ENCODE results near the gene KCNE4.

KCNE4 gene

DNA sequence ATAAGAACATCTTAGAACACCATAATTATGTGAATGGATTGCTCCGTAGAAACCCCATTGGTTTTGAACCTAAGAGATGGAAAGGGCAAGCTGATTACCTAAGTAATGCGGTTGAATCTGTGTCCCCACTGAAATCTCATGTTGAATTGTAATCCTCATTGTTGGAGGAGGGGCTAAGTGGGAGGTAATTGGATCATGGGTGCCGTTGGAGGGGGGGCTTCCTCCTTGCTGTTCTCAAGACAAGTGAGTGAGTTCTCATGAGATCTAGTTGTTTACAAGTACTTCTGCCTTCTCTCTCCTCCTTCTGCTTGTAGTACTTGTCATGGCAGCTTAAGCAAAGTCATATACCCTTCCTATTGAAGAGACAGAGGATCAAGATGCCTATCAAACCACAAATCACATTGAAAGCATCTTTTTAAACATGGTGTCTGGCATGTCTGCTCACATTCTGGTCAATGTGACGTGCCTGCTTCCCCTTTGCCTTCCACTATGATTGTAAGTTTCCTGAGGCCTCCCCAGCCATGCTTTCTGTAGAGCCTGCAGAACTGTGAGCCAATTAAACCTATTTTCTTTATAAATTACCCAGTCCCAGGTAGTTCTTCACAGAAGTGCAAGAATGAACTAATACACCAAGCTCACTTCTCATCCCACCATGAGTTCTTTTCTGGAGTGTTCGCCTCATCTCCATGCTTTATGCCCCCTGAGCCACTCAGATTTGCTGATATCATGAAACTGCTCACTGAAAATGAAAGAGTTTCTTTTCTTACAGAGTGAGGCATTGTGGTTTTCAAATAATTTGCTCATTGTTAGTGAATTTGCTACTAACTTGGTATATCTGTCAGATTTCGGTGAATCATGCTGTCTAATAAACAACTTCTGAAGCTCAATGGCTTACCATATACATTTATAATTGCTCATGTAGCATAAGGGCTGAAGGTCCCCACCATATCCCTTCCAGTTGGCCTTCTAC, 23.6 kb downstream of the KCNE4 start:
- no peaks in the 10 kb centered on the region for H3K27me3 ChIP-seq (ENCODE audit: control insufficient read depth, low read length)
- H3K4me1 ChIP-seq (ENCODE audit: control insufficient read depth, low read length) = no peaks in the 10 kb centered on the region
- no peak overlapping the region for H3K27ac ChIP-seq (ENCODE audit: low read depth, low read length)
- TF ChIP-seq CTCF (IDR thresholded peaks at IDR 0.05; ENCODE audit: low read depth, low read length, poor library complexity, severe bottlenecking) = no peak
- TF ChIP-seq EZH2phosphoT487 (IDR thresholded peaks at IDR 0.05; ENCODE audit: borderline replicate concordance, low read length) = no peak
- H3K79me2 ChIP-seq (ENCODE audit: control insufficient read depth, low read length) = no peaks in the 10 kb centered on the region
- H4K20me1 ChIP-seq (ENCODE audit: control insufficient read depth, insufficient read depth, low read depth, low read length) = no peaks in the 10 kb centered on the region
- H3K36me3 ChIP-seq (ENCODE audit: control insufficient read depth, low read length) = no peaks in the 10 kb centered on the region
- H3K4me2 ChIP-seq (ENCODE audit: low read length) = no peak overlapping the region
- no peaks in the 10 kb centered on the region for H3F3A ChIP-seq (ENCODE audit: control insufficient read depth, insufficient read depth)
- H3K9me2 ChIP-seq (replicated peaks; ENCODE audit: control insufficient read depth, low read length) = no peaks in the 10 kb centered on the region
- H3K4me3 ChIP-seq (ENCODE audit: low read length) = no peak overlapping the region
- H3K9me3 ChIP-seq (ENCODE audit: control insufficient read depth, insufficient read depth, low read length) = no peaks in the 10 kb centered on the region

DNA sequence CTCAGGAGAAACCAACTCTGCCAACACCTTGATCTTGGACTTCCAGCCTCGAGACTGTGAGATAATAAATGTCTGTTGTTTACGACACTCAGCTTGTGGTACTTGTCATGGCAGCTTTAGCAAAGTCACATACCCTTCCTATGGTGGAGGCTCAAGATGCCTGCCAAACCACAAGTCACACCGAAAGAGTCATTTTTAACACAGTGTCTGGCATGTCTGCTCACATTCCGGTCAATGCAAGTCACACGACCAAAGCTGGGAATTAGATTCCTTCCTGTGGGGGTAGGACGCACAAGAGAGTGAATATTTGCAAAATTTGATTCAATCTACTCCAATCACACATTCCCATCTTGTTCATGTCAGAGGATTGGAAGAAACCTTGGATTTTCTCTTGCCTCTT, 24.6 kb downstream of the KCNE4 start:
- H3K79me2 ChIP-seq (ENCODE audit: control insufficient read depth, low read length) = no peaks in the 10 kb centered on the region
- no peak overlapping the region for H3K4me2 ChIP-seq (ENCODE audit: low read length)
- no peaks in the 10 kb centered on the region for H3K4me1 ChIP-seq (ENCODE audit: control insufficient read depth, low read length)
- no peak overlapping the region for H3K4me3 ChIP-seq (ENCODE audit: low read length)
- no peaks in the 10 kb centered on the region for H4K20me1 ChIP-seq (ENCODE audit: control insufficient read depth, insufficient read depth, low read depth, low read length)
- no peaks in the 10 kb centered on the region for H3K36me3 ChIP-seq (ENCODE audit: control insufficient read depth, low read length)
- TF ChIP-seq EZH2phosphoT487 (IDR thresholded peaks at IDR 0.05; ENCODE audit: borderline replicate concordance, low read length) = no peak
- no peak for TF ChIP-seq CTCF (IDR thresholded peaks at IDR 0.05; ENCODE audit: low read depth, low read length, poor library complexity, severe bottlenecking)
- no peaks in the 10 kb centered on the region for H3K9me3 ChIP-seq (ENCODE audit: control insufficient read depth, insufficient read depth, low read length)
- no peaks in the 10 kb centered on the region for H3K27me3 ChIP-seq (ENCODE audit: control insufficient read depth, low read length)
- H3F3A ChIP-seq (ENCODE audit: control insufficient read depth, insufficient read depth) = no peaks in the 10 kb centered on the region
- no peaks in the 10 kb centered on the region for H3K9me2 ChIP-seq (replicated peaks; ENCODE audit: control insufficient read depth, low read length)
- no peak overlapping the region for H3K27ac ChIP-seq (ENCODE audit: low read depth, low read length)

DNA sequence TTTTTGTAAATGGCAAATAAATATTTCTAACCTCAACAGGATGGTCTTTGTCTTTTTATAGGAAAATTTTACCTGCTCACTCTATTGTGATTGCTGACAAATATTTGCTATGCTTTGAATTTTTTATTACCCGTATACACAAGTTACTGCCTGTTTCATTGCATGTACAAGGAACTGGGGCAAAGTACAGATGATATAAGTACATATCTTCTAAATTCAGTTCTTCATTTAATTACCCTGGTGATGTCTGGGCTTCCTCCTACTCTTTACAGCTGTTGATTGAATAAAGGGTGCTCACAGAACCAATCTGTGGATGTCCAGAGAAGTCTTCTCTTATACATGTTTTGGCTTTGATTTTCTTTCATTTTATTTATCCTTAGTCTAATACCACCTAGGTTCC, 26.5 kb downstream of the KCNE4 start:
- H3K27me3 ChIP-seq (ENCODE audit: control insufficient read depth, low read length) = no peaks in the 10 kb centered on the region
- H3K79me2 ChIP-seq (ENCODE audit: control insufficient read depth, low read length) = no peaks in the 10 kb centered on the region
- no peak overlapping the region for H3K27ac ChIP-seq (ENCODE audit: low read depth, low read length)
- no peak for TF ChIP-seq EZH2phosphoT487 (IDR thresholded peaks at IDR 0.05; ENCODE audit: borderline replicate concordance, low read length)
- no peak for TF ChIP-seq CTCF (IDR thresholded peaks at IDR 0.05; ENCODE audit: low read depth, low read length, poor library complexity, severe bottlenecking)
- H3K4me2 ChIP-seq (ENCODE audit: low read length) = no peak overlapping the region
- H3K4me1 ChIP-seq (ENCODE audit: control insufficient read depth, low read length) = no peaks in the 10 kb centered on the region
- no peaks in the 10 kb centered on the region for H3K36me3 ChIP-seq (ENCODE audit: control insufficient read depth, low read length)
- H3K9me3 ChIP-seq (ENCODE audit: control insufficient read depth, insufficient read depth, low read length) = no peaks in the 10 kb centered on the region
- no peak overlapping the region for H3K4me3 ChIP-seq (ENCODE audit: low read length)
- no peaks in the 10 kb centered on the region for H3K9me2 ChIP-seq (replicated peaks; ENCODE audit: control insufficient read depth, low read length)
- no peaks in the 10 kb centered on the region for H3F3A ChIP-seq (ENCODE audit: control insufficient read depth, insufficient read depth)
- no peaks in the 10 kb centered on the region for H4K20me1 ChIP-seq (ENCODE audit: control insufficient read depth, insufficient read depth, low read depth, low read length)
